ENCODE data around the gene LRRC72. TPM values are rescaled to one million over a fixed set of nuclear protein-coding genes. Genes with fewer than 3 reads are reported as not detected.

LRRC72 gene
- total and polyA plus RNA-seq, 9 of the 15 experiments (the other 6 are each of a cell fraction or from before 2014, with no cell fraction given): 0.10 TPM; not detected in 8

- no peak for TF ChIP-seq HSF4 (CRISPR knock-in tag; IDR thresholded peaks at IDR 0.05; ENCODE audit: borderline replicate concordance)
- TF ChIP-seq, protein P1, sequence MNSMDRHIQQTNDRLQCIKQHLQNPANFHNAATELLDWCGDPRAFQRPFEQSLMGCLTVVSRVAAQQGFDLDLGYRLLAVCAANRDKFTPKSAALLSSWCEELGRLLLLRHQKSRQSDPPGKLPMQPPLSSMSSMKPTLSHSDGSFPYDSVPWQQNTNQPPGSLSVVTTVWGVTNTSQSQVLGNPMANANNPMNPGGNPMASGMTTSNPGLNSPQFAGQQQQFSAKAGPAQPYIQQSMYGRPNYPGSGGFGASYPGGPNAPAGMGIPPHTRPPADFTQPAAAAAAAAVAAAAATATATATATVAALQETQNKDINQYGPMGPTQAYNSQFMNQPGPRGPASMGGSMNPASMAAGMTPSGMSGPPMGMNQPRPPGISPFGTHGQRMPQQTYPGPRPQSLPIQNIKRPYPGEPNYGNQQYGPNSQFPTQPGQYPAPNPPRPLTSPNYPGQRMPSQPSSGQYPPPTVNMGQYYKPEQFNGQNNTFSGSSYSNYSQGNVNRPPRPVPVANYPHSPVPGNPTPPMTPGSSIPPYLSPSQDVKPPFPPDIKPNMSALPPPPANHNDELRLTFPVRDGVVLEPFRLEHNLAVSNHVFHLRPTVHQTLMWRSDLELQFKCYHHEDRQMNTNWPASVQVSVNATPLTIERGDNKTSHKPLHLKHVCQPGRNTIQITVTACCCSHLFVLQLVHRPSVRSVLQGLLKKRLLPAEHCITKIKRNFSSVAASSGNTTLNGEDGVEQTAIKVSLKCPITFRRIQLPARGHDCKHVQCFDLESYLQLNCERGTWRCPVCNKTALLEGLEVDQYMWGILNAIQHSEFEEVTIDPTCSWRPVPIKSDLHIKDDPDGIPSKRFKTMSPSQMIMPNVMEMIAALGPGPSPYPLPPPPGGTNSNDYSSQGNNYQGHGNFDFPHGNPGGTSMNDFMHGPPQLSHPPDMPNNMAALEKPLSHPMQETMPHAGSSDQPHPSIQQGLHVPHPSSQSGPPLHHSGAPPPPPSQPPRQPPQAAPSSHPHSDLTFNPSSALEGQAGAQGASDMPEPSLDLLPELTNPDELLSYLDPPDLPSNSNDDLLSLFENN (IDR thresholded peaks at IDR 0.05; ENCODE audit: low read depth in 2 of 2, low read length in 2 of 2): no peak
- no peak for TF ChIP-seq EHMT2 (IDR thresholded peaks at IDR 0.05)
- peak; percentile 38; the same call in 1 of the 2 replicates for TF ChIP-seq TCF3 (CRISPR knock-in tag; IDR thresholded peaks at IDR 0.05)
- TF ChIP-seq ZEB2 (IDR thresholded peaks at IDR 0.05): peak; percentile 16; the same call in 1 of the 2 replicates
- 0 out of 2 replicates have a peak, but pooled peaks have one; percentile 19 for TF ChIP-seq MYBL2 (IDR thresholded peaks at IDR 0.05; ENCODE audit: low read depth)
- TF ChIP-seq MYBL2 (CRISPR knock-in tag; IDR thresholded peaks at IDR 0.05; ENCODE audit: borderline replicate concordance): no peak
- TF ChIP-seq ZBTB9 (CRISPR knock-in tag; IDR thresholded peaks at IDR 0.05): no peak
- TF ChIP-seq ARID1B (IDR thresholded peaks at IDR 0.05): peak; percentile 70
- TF ChIP-seq, protein P2, sequence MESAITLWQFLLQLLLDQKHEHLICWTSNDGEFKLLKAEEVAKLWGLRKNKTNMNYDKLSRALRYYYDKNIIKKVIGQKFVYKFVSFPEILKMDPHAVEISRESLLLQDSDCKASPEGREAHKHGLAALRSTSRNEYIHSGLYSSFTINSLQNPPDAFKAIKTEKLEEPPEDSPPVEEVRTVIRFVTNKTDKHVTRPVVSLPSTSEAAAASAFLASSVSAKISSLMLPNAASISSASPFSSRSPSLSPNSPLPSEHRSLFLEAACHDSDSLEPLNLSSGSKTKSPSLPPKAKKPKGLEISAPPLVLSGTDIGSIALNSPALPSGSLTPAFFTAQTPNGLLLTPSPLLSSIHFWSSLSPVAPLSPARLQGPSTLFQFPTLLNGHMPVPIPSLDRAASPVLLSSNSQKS (CRISPR knock-in tag; IDR thresholded peaks at IDR 0.05): no peak
- no peak for TF ChIP-seq ZBED1 (IDR thresholded peaks at IDR 0.05)
- peak; percentile 55; the same call in 1 of the 2 replicates for TF ChIP-seq ILK (tag; IDR thresholded peaks at IDR 0.05; ENCODE audit: borderline replicate concordance, low read depth)
- TF ChIP-seq KDM5B (IDR thresholded peaks at IDR 0.05; ENCODE audit: insufficient replicate concordance, low read depth, low read length): no peak
- no peak for TF ChIP-seq ZNF740 (CRISPR knock-in tag; IDR thresholded peaks at IDR 0.05)
- TF ChIP-seq ZNF740 (tag; IDR thresholded peaks at IDR 0.05): no peak
- TF ChIP-seq ZNF282 (CRISPR knock-in tag; IDR thresholded peaks at IDR 0.05): no peak
- no peak for TF ChIP-seq ZFX (CRISPR knock-in tag; IDR thresholded peaks at IDR 0.05)
- no peak for TF ChIP-seq NCOA1 (IDR thresholded peaks at IDR 0.05; ENCODE audit: low read depth)
- no peak for TF ChIP-seq FOXA1 (IDR thresholded peaks at IDR 0.05; ENCODE audit: borderline replicate concordance)
- TF ChIP-seq PHF8 (IDR thresholded peaks at IDR 0.05; ENCODE audit: borderline replicate concordance, low read length): no peak
- no peak for TF ChIP-seq POLR3A (IDR thresholded peaks at IDR 0.05; ENCODE audit: borderline replicate concordance, extremely low read depth, insufficient read depth, insufficient read length)
- peak; percentile 66 for TF ChIP-seq BRD9 (IDR thresholded peaks at IDR 0.05; ENCODE audit: low read depth, partially characterized antibody)
Measured at GRCh38 chr7:16492513-16493062, 34.0 kb upstream of the LRRC72 start (continued).
